Measurements from ENCODE around the gene HS6ST1.
"Not testable (repeated sequence)": the region's sequence is repeated elsewhere in the genome, so short reads cannot be mapped to it uniquely, and the experiment has no call there.

HS6ST1 gene

GRCh38 chr2:128252501-128252900 lies 66.2 kb downstream of the HS6ST1 start:
- no peak for ATAC-seq
- no peak for TF ChIP-seq POU6F1 (CRISPR knock-in tag; IDR thresholded peaks at IDR 0.05; ENCODE audit: borderline replicate concordance, low read depth)
- TF ChIP-seq TOX (CRISPR knock-in tag; IDR thresholded peaks at IDR 0.05; ENCODE audit: borderline replicate concordance): no peak

GRCh38 chr2:128252086-128252485 lies 66.6 kb downstream of the HS6ST1 start:
- not testable (repeated sequence) for ATAC-seq

DNA sequence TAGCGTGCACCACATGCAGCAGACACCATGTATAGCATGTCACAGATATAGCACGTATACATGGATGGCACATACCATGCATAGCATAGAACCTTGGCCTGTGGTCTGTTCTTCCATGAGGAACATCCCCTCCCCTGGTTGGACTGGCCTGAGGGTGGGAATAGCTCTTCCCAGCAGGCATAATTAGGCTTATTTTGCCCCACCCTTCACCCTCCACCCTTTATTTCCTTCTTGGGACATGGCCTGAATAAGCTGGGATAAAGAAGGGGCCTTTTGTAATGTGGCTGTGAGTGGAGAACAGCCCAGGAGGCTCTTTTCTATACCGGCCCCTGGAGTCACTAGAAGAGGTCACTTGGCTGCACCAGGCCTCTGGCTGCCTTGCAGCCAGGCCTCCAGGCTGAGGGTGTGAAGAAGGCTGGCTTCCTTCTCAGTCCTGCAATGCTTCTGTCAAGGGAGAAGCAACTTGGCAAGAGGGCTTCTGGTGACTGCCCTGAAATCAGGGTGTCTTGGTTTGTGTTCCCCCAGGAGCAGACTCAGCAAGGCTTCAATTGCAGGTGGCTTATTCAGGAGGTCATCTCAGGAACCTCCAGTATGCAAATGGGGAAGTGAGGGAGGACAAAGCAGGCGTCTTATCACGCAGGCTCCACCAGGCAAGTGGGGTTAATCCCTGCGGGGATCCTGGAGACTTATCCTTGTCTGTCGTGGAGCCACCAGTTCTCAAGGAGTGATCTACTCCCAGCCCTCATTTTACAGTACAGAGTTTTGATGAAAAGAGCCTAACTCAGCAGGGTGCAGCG lies 68.2 kb downstream of the HS6ST1 start:
- TF ChIP-seq PATZ1 (CRISPR knock-in tag; IDR thresholded peaks at IDR 0.05; ENCODE audit: borderline replicate concordance): no peak
- TF ChIP-seq ZC3H10 (CRISPR knock-in tag; IDR thresholded peaks at IDR 0.05): no peak
- no peak for TF ChIP-seq ZFP30 (CRISPR knock-in tag; IDR thresholded peaks at IDR 0.05)
- no peak for TF ChIP-seq TSHZ2 (CRISPR knock-in tag; IDR thresholded peaks at IDR 0.05)
- no peak for TF ChIP-seq ESRRG (CRISPR knock-in tag; IDR thresholded peaks at IDR 0.05)
- no peak for TF ChIP-seq POU6F1 (CRISPR knock-in tag; IDR thresholded peaks at IDR 0.05; ENCODE audit: borderline replicate concordance, low read depth)
- TF ChIP-seq BACH2 (CRISPR knock-in tag; IDR thresholded peaks at IDR 0.05; ENCODE audit: borderline replicate concordance): no peak
- TF ChIP-seq SNAI2 (CRISPR knock-in tag; IDR thresholded peaks at IDR 0.05): no peak
- TF ChIP-seq CSRNP3 (CRISPR knock-in tag; IDR thresholded peaks at IDR 0.05): no peak
- TF ChIP-seq ISL1 (CRISPR knock-in tag; IDR thresholded peaks at IDR 0.05): no peak
- TF ChIP-seq RARB (CRISPR knock-in tag; IDR thresholded peaks at IDR 0.05): no peak
- no peak for TF ChIP-seq GLIS3 (CRISPR knock-in tag; IDR thresholded peaks at IDR 0.05)
- no peak for ATAC-seq

GRCh38 chr2:128249555-128249954 lies 69.1 kb downstream of the HS6ST1 start:
- no peak for ATAC-seq
- no peak for TF ChIP-seq BACH2 (CRISPR knock-in tag; IDR thresholded peaks at IDR 0.05; ENCODE audit: borderline replicate concordance)
- TF ChIP-seq, protein P1, sequence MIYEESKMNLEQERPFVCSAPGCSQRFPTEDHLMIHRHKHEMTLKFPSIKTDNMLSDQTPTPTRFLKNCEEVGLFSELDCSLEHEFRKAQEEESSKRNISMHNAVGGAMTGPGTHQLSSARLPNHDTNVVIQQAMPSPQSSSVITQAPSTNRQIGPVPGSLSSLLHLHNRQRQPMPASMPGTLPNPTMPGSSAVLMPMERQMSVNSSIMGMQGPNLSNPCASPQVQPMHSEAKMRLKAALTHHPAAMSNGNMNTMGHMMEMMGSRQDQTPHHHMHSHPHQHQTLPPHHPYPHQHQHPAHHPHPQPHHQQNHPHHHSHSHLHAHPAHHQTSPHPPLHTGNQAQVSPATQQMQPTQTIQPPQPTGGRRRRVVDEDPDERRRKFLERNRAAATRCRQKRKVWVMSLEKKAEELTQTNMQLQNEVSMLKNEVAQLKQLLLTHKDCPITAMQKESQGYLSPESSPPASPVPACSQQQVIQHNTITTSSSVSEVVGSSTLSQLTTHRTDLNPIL (CRISPR knock-in tag; IDR thresholded peaks at IDR 0.05; ENCODE audit: low read depth): no peak
- no peak for TF ChIP-seq PATZ1 (CRISPR knock-in tag; IDR thresholded peaks at IDR 0.05; ENCODE audit: borderline replicate concordance)
- no peak for TF ChIP-seq ZNF565 (CRISPR knock-in tag; conservative IDR thresholded peaks at IDR 0.05; ENCODE audit: low read depth)
- no peak for TF ChIP-seq ZFP3 (CRISPR knock-in tag; IDR thresholded peaks at IDR 0.05)
- no peak for TF ChIP-seq ESRRG (CRISPR knock-in tag; IDR thresholded peaks at IDR 0.05)
- no peak for TF ChIP-seq RARB (CRISPR knock-in tag; IDR thresholded peaks at IDR 0.05)
- no peak for TF ChIP-seq ZNF70 (CRISPR knock-in tag; IDR thresholded peaks at IDR 0.05)
- TF ChIP-seq TSHZ2 (CRISPR knock-in tag; IDR thresholded peaks at IDR 0.05): no peak
- TF ChIP-seq ISL1 (CRISPR knock-in tag; IDR thresholded peaks at IDR 0.05): no peak
